ENCODE data around the gene PHF12. TPM values are rescaled to one million over a fixed set of nuclear protein-coding genes. Genes with fewer than 3 reads are reported as not detected.

The PHF12 gene
- polyA plus RNA-seq, 1 experiment = 16.5 TPM

GRCh38 chr17:28883967-28884702 lies 67.2 kb downstream of the PHF12 start:
- H3K36me3 ChIP-seq (ENCODE audit: control insufficient read depth, insufficient read depth, low read length) = peaks cover 58% of the 10 kb centered on the region
- TF ChIP-seq CTCF (IDR thresholded peaks at IDR 0.05; ENCODE audit: insufficient read depth, low read depth, low read length) = no peak
- H3K4me3 ChIP-seq (ENCODE audit: low read depth, low read length) = no peak overlapping the region
- no peaks in the 10 kb centered on the region for H3K27me3 ChIP-seq (ENCODE audit: control insufficient read depth, insufficient read depth, low read length)
- DNase-seq (ENCODE audit: low read depth) = no peak
- ChIA-PET POLR2A (interaction anchor here (0.6 kb wide), 1 partner anchor 28 kb away, joined by 5 read pairs; no protein-coding TSS in a partner anchor), CTCF (interaction anchor here (1.4 kb wide), 1 partner anchor 12 kb away, joined by 3 read pairs; no protein-coding TSS in a partner anchor)

GRCh38 chr17:28882154-28882895 lies 69.0 kb downstream of the PHF12 start:
- POLR2A ChIA-PET = no interaction called here
- H3K4me3 ChIP-seq (ENCODE audit: low read depth, low read length) = no peak overlapping the region
- no peak for DNase-seq (ENCODE audit: low read depth)
- no peaks in the 10 kb centered on the region for H3K27me3 ChIP-seq (ENCODE audit: control insufficient read depth, insufficient read depth, low read length)
- CTCF ChIA-PET = interaction anchor here (0.6 to 1.5 kb wide), 5 partner anchors 9 to 296 kb away, joined by 3 to 8 read pairs (median 3); no protein-coding TSS in a partner anchor
- TF ChIP-seq CTCF (IDR thresholded peaks at IDR 0.05; ENCODE audit: insufficient read depth, low read depth, low read length) = no peak
- peaks cover 58% of the 10 kb centered on the region for H3K36me3 ChIP-seq (ENCODE audit: control insufficient read depth, insufficient read depth, low read length)

GRCh38 chr17:28881533-28882056 lies 69.7 kb downstream of the PHF12 start:
- H3K36me3 ChIP-seq (ENCODE audit: control insufficient read depth, insufficient read depth, low read length) = peaks cover 55% of the 10 kb centered on the region
- POLR2A ChIA-PET = no interaction called here
- no peak overlapping the region for H3K4me3 ChIP-seq (ENCODE audit: low read depth, low read length)
- no peak for TF ChIP-seq CTCF (IDR thresholded peaks at IDR 0.05; ENCODE audit: insufficient read depth, low read depth, low read length)
- no peaks in the 10 kb centered on the region for H3K27me3 ChIP-seq (ENCODE audit: control insufficient read depth, insufficient read depth, low read length)
- DNase-seq (ENCODE audit: low read depth) = no peak
- CTCF ChIA-PET = interaction anchor here (0.6 to 1.5 kb wide), 5 partner anchors 10 to 173 kb away, joined by 3 to 8 read pairs (median 3); no protein-coding TSS in a partner anchor

GRCh38 chr17:28880572-28880945 lies 70.8 kb downstream of the PHF12 start:
- ChIA-PET POLR2A (no interaction called here), CTCF (interaction anchor here (0.6 to 1.4 kb wide), 3 partner anchors 117 to 154 kb away, joined by 3 read pairs; no protein-coding TSS in a partner anchor)
- Histone ChIP-seq H3K36me3 (ENCODE audit: control insufficient read depth, insufficient read depth, low read length) (peaks cover 50% of the 10 kb centered on the region), H3K27me3 (ENCODE audit: control insufficient read depth, insufficient read depth, low read length) (no peaks in the 10 kb centered on the region), H3K4me3 (ENCODE audit: low read depth, low read length) (no peak overlapping the region)
- DNase-seq (ENCODE audit: low read depth) = no peak
- TF ChIP-seq CTCF (IDR thresholded peaks at IDR 0.05; ENCODE audit: insufficient read depth, low read depth, low read length) = no peak

All from BJ (cell line).